Measurements from ENCODE around the gene GPATCH3.
"Not testable (repeated sequence)": the region's sequence is repeated elsewhere in the genome, so short reads cannot be mapped to it uniquely, and the experiment has no call there.

Gene GPATCH3

GRCh38 chr1:26857473-26858060, 42.7 kb downstream of the GPATCH3 start:
- H3K27ac ChIP-seq (ENCODE audit: low read depth, low read length): peak overlapping the region; percentile 15
- peaks cover 15% of the 10 kb centered on the region for H3K36me3 ChIP-seq (ENCODE audit: control insufficient read depth, insufficient read depth, low read length)
- H3K9ac ChIP-seq (ENCODE audit: low read length): no peak overlapping the region
- H3K4me1 ChIP-seq (ENCODE audit: control insufficient read depth, insufficient read depth, low read length): peaks cover 5% of the 10 kb centered on the region
- no peaks in the 10 kb centered on the region for H3K27me3 ChIP-seq (ENCODE audit: control insufficient read depth, insufficient read depth, low read length)
- no peak overlapping the region for H3K4me3 ChIP-seq (ENCODE audit: low read length)

- Histone ChIP-seq H3K36me3 (ENCODE audit: control insufficient read depth, insufficient read depth, low read length) (peaks cover 19% of the 10 kb centered on the region), H3K9ac (ENCODE audit: low read length) (no peak overlapping the region), H3K4me3 (ENCODE audit: low read length) (no peak overlapping the region), H3K4me1 (ENCODE audit: control insufficient read depth, insufficient read depth, low read length) (peaks cover 5% of the 10 kb centered on the region), H3K27ac (ENCODE audit: low read depth, low read length) (no peak overlapping the region), H3K27me3 (ENCODE audit: control insufficient read depth, insufficient read depth, low read length) (no peaks in the 10 kb centered on the region)
These were observed 43.4 kb downstream of the GPATCH3 start for GRCh38 chr1:26856604-26857469.

- Histone ChIP-seq H3K9ac (ENCODE audit: low read length) (no peak overlapping the region), H3K4me1 (ENCODE audit: control insufficient read depth, insufficient read depth, low read length) (peaks cover 5% of the 10 kb centered on the region), H3K27ac (ENCODE audit: low read depth, low read length) (no peak overlapping the region), H3K36me3 (ENCODE audit: control insufficient read depth, insufficient read depth, low read length) (peaks cover 26% of the 10 kb centered on the region), H3K4me3 (ENCODE audit: low read length) (no peak overlapping the region), H3K27me3 (ENCODE audit: control insufficient read depth, insufficient read depth, low read length) (no peaks in the 10 kb centered on the region)
These were observed 44.1 kb downstream of the GPATCH3 start for GRCh38 chr1:26856181-26856580.

GRCh38 chr1:26855636-26856035, 44.6 kb downstream of the GPATCH3 start:
- Histone ChIP-seq H3K27ac (ENCODE audit: low read depth, low read length) (no peak overlapping the region), H3K4me3 (ENCODE audit: low read length) (no peak overlapping the region), H3K9ac (ENCODE audit: low read length) (no peak overlapping the region), H3K27me3 (ENCODE audit: control insufficient read depth, insufficient read depth, low read length) (no peaks in the 10 kb centered on the region), H3K36me3 (ENCODE audit: control insufficient read depth, insufficient read depth, low read length) (peaks cover 30% of the 10 kb centered on the region), H3K4me1 (ENCODE audit: control insufficient read depth, insufficient read depth, low read length) (peaks cover 5% of the 10 kb centered on the region)

GRCh38 chr1:26854906-26855305, 45.4 kb downstream of the GPATCH3 start:
- no peak overlapping the region for H3K27ac ChIP-seq (ENCODE audit: low read depth, low read length)
- H3K36me3 ChIP-seq (ENCODE audit: control insufficient read depth, insufficient read depth, low read length): peaks cover 37% of the 10 kb centered on the region
- H3K4me1 ChIP-seq (ENCODE audit: control insufficient read depth, insufficient read depth, low read length): peaks cover 5% of the 10 kb centered on the region
- H3K27me3 ChIP-seq (ENCODE audit: control insufficient read depth, insufficient read depth, low read length): no peaks in the 10 kb centered on the region
- H3K9ac ChIP-seq (ENCODE audit: low read length): no peak overlapping the region
- H3K4me3 ChIP-seq (ENCODE audit: low read length): no peak overlapping the region

GRCh38 chr1:26853600-26853999, 46.7 kb downstream of the GPATCH3 start:
- Histone ChIP-seq H3K27me3 (ENCODE audit: control insufficient read depth, insufficient read depth, low read length) (no peaks in the 10 kb centered on the region), H3K4me3 (ENCODE audit: low read length) (no peak overlapping the region), H3K9ac (ENCODE audit: low read length) (no peak overlapping the region), H3K4me1 (ENCODE audit: control insufficient read depth, insufficient read depth, low read length) (peaks cover 9% of the 10 kb centered on the region), H3K36me3 (ENCODE audit: control insufficient read depth, insufficient read depth, low read length) (peaks cover 37% of the 10 kb centered on the region), H3K27ac (ENCODE audit: low read depth, low read length) (no peak overlapping the region)

GRCh38 chr1:26853156-26853555, 47.1 kb downstream of the GPATCH3 start:
- Histone ChIP-seq H3K27ac (ENCODE audit: low read depth, low read length) (no peak overlapping the region), H3K4me3 (ENCODE audit: low read length) (no peak overlapping the region), H3K9ac (ENCODE audit: low read length) (no peak overlapping the region), H3K4me1 (ENCODE audit: control insufficient read depth, insufficient read depth, low read length) (peaks cover 14% of the 10 kb centered on the region), H3K27me3 (ENCODE audit: control insufficient read depth, insufficient read depth, low read length) (no peaks in the 10 kb centered on the region), H3K36me3 (ENCODE audit: control insufficient read depth, insufficient read depth, low read length) (peaks cover 37% of the 10 kb centered on the region)

- Histone ChIP-seq H3K36me3 (ENCODE audit: control insufficient read depth, insufficient read depth, low read length) (peaks cover 37% of the 10 kb centered on the region), H3K4me1 (ENCODE audit: control insufficient read depth, insufficient read depth, low read length) (peaks cover 14% of the 10 kb centered on the region), H3K9ac (ENCODE audit: low read length) (no peak overlapping the region)
These were observed 47.6 kb downstream of the GPATCH3 start for GRCh38 chr1:26852701-26853100.

GRCh38 chr1:26851106-26851684, 49.1 kb downstream of the GPATCH3 start:
- Histone ChIP-seq H3K9ac (ENCODE audit: low read length) (no peak overlapping the region), H3K36me3 (ENCODE audit: control insufficient read depth, insufficient read depth, low read length) (peaks cover 36% of the 10 kb centered on the region)

More at GRCh38 chr1:26852701-26853100, 47.6 kb downstream of the GPATCH3 start:
- Histone ChIP-seq H3K27ac (ENCODE audit: low read depth, low read length) (no peak overlapping the region), H3K27me3 (ENCODE audit: control insufficient read depth, insufficient read depth, low read length) (no peaks in the 10 kb centered on the region), H3K4me3 (ENCODE audit: low read length) (no peak overlapping the region)

GRCh38 chr1:26848941-26849774, 51.1 kb downstream of the GPATCH3 start:
- Histone ChIP-seq H3K27me3 (ENCODE audit: control insufficient read depth, insufficient read depth, low read length) (no peaks in the 10 kb centered on the region), H3K4me1 (ENCODE audit: control insufficient read depth, insufficient read depth, low read length) (peaks cover 14% of the 10 kb centered on the region), H3K9ac (ENCODE audit: low read length) (no peak overlapping the region), H3K36me3 (ENCODE audit: control insufficient read depth, insufficient read depth, low read length) (peaks cover 33% of the 10 kb centered on the region), H3K4me3 (ENCODE audit: low read length) (no peak overlapping the region), H3K27ac (ENCODE audit: low read depth, low read length) (peak overlapping the region; percentile 41)

More at GRCh38 chr1:26851106-26851684, 49.1 kb downstream of the GPATCH3 start:
- H3K27me3 ChIP-seq (ENCODE audit: control insufficient read depth, insufficient read depth, low read length): no peaks in the 10 kb centered on the region
- peaks cover 14% of the 10 kb centered on the region for H3K4me1 ChIP-seq (ENCODE audit: control insufficient read depth, insufficient read depth, low read length)
- no peak overlapping the region for H3K4me3 ChIP-seq (ENCODE audit: low read length)
- H3K27ac ChIP-seq (ENCODE audit: low read depth, low read length): no peak overlapping the region

GRCh38 chr1:26848499-26848898, 51.8 kb downstream of the GPATCH3 start:
- peaks cover 14% of the 10 kb centered on the region for H3K4me1 ChIP-seq (ENCODE audit: control insufficient read depth, insufficient read depth, low read length)
- H3K4me3 ChIP-seq (ENCODE audit: low read length): no peak overlapping the region
- peak overlapping the region; percentile 41 for H3K27ac ChIP-seq (ENCODE audit: low read depth, low read length)
- no peaks in the 10 kb centered on the region for H3K27me3 ChIP-seq (ENCODE audit: control insufficient read depth, insufficient read depth, low read length)
- H3K9ac ChIP-seq (ENCODE audit: low read length): no peak overlapping the region
- H3K36me3 ChIP-seq (ENCODE audit: control insufficient read depth, insufficient read depth, low read length): peaks cover 27% of the 10 kb centered on the region

- not testable (repeated sequence) for H3K27me3 ChIP-seq (ENCODE audit: control insufficient read depth, insufficient read depth, low read length); H3K4me3 ChIP-seq (ENCODE audit: low read length); H3K27ac ChIP-seq (ENCODE audit: low read depth, low read length); H3K9ac ChIP-seq (ENCODE audit: low read length)
- Histone ChIP-seq H3K36me3 (ENCODE audit: control insufficient read depth, insufficient read depth, low read length) (peaks cover 25% of the 10 kb centered on the region), H3K4me1 (ENCODE audit: control insufficient read depth, insufficient read depth, low read length) (peaks cover 14% of the 10 kb centered on the region)
These were observed 52.4 kb downstream of the GPATCH3 start for GRCh38 chr1:26847826-26848225.

Data from rectal smooth muscle tissue (tissue), 1 donor.